ENCODE measurements around the gene NOS1AP. TPM values are rescaled to one million over a fixed set of nuclear protein-coding genes. Genes with fewer than 3 reads are reported as not detected.

NOS1AP gene
- total and polyA plus RNA-seq, 2 experiments from 2014 or later, result 5.8 to 6.6 TPM

GRCh38 chr1:162090378-162090777 lies 20.9 kb downstream of the NOS1AP start:
- no peak overlapping the region for H3K4me3 ChIP-seq
- Mint-ChIP-seq H3K9me3 (no peaks in the 10 kb centered on the region; the same call in 2 of the 3 replicates), H3K4me1 (peaks cover 57% of the 10 kb centered on the region), H3K27ac (no peak overlapping the region), H3K36me3 (ENCODE audit: low read depth) (peaks cover 10% of the 10 kb centered on the region; the same call in 2 of the 3 replicates), H3K4me3 (no peak overlapping the region), H3K27me3 (ENCODE audit: insufficient read depth, low read depth, poor library complexity) (peaks cover 14% of the 10 kb centered on the region)
- H3K4me1 ChIP-seq (ENCODE audit: insufficient read depth), result peaks cover 18% of the 10 kb centered on the region
- TF ChIP-seq JUNB (IDR thresholded peaks at IDR 0.05; ENCODE audit: unreplicated experiment), result no peak
- TF ChIP-seq, protein P1, sequence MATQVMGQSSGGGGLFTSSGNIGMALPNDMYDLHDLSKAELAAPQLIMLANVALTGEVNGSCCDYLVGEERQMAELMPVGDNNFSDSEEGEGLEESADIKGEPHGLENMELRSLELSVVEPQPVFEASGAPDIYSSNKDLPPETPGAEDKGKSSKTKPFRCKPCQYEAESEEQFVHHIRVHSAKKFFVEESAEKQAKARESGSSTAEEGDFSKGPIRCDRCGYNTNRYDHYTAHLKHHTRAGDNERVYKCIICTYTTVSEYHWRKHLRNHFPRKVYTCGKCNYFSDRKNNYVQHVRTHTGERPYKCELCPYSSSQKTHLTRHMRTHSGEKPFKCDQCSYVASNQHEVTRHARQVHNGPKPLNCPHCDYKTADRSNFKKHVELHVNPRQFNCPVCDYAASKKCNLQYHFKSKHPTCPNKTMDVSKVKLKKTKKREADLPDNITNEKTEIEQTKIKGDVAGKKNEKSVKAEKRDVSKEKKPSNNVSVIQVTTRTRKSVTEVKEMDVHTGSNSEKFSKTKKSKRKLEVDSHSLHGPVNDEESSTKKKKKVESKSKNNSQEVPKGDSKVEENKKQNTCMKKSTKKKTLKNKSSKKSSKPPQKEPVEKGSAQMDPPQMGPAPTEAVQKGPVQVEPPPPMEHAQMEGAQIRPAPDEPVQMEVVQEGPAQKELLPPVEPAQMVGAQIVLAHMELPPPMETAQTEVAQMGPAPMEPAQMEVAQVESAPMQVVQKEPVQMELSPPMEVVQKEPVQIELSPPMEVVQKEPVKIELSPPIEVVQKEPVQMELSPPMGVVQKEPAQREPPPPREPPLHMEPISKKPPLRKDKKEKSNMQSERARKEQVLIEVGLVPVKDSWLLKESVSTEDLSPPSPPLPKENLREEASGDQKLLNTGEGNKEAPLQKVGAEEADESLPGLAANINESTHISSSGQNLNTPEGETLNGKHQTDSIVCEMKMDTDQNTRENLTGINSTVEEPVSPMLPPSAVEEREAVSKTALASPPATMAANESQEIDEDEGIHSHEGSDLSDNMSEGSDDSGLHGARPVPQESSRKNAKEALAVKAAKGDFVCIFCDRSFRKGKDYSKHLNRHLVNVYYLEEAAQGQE (IDR thresholded peaks at IDR 0.05; ENCODE audit: unreplicated experiment), result no peak
- TF ChIP-seq, protein P2, sequence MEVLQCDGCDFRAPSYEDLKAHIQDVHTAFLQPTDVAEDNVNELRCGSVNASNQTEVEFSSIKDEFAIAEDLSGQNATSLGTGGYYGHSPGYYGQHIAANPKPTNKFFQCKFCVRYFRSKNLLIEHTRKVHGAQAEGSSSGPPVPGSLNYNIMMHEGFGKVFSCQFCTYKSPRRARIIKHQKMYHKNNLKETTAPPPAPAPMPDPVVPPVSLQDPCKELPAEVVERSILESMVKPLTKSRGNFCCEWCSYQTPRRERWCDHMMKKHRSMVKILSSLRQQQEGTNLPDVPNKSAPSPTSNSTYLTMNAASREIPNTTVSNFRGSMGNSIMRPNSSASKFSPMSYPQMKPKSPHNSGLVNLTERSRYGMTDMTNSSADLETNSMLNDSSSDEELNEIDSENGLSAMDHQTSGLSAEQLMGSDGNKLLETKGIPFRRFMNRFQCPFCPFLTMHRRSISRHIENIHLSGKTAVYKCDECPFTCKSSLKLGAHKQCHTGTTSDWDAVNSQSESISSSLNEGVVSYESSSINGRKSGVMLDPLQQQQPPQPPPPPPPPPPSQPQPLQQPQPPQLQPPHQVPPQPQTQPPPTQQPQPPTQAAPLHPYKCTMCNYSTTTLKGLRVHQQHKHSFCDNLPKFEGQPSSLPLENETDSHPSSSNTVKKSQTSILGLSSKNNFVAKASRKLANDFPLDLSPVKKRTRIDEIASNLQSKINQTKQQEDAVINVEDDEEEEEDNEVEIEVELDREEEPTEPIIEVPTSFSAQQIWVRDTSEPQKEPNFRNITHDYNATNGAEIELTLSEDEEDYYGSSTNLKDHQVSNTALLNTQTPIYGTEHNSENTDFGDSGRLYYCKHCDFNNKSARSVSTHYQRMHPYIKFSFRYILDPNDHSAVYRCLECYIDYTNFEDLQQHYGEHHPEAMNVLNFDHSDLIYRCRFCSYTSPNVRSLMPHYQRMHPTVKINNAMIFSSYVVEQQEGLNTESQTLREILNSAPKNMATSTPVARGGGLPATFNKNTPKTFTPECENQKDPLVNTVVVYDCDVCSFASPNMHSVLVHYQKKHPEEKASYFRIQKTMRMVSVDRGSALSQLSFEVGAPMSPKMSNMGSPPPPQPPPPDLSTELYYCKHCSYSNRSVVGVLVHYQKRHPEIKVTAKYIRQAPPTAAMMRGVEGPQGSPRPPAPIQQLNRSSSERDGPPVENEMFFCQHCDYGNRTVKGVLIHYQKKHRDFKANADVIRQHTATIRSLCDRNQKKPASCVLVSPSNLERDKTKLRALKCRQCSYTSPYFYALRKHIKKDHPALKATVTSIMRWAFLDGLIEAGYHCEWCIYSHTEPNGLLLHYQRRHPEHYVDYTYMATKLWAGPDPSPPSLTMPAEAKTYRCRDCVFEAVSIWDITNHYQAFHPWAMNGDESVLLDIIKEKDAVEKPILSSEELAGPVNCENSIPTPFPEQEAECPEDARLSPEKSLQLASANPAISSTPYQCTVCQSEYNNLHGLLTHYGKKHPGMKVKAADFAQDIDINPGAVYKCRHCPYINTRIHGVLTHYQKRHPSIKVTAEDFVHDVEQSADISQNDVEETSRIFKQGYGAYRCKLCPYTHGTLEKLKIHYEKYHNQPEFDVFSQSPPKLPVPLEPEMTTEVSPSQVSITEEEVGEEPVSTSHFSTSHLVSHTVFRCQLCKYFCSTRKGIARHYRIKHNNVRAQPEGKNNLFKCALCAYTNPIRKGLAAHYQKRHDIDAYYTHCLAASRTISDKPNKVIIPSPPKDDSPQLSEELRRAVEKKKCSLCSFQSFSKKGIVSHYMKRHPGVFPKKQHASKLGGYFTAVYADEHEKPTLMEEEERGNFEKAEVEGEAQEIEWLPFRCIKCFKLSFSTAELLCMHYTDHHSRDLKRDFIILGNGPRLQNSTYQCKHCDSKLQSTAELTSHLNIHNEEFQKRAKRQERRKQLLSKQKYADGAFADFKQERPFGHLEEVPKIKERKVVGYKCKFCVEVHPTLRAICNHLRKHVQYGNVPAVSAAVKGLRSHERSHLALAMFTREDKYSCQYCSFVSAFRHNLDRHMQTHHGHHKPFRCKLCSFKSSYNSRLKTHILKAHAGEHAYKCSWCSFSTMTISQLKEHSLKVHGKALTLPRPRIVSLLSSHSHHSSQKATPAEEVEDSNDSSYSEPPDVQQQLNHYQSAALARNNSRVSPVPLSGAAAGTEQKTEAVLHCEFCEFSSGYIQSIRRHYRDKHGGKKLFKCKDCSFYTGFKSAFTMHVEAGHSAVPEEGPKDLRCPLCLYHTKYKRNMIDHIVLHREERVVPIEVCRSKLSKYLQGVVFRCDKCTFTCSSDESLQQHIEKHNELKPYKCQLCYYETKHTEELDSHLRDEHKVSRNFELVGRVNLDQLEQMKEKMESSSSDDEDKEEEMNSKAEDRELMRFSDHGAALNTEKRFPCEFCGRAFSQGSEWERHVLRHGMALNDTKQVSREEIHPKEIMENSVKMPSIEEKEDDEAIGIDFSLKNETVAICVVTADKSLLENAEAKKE (CRISPR knock-in tag; IDR thresholded peaks at IDR 0.05), result no peak
- TF ChIP-seq EZH2phosphoT487 (IDR thresholded peaks at IDR 0.05; ENCODE audit: unreplicated experiment), result no peak
- no peak for TF ChIP-seq NANOG (IDR thresholded peaks at IDR 0.05; ENCODE audit: borderline replicate concordance)
- TF ChIP-seq, protein P3, sequence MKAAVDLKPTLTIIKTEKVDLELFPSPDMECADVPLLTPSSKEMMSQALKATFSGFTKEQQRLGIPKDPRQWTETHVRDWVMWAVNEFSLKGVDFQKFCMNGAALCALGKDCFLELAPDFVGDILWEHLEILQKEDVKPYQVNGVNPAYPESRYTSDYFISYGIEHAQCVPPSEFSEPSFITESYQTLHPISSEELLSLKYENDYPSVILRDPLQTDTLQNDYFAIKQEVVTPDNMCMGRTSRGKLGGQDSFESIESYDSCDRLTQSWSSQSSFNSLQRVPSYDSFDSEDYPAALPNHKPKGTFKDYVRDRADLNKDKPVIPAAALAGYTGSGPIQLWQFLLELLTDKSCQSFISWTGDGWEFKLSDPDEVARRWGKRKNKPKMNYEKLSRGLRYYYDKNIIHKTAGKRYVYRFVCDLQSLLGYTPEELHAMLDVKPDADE (IDR thresholded peaks at IDR 0.05), result no peak
- TF ChIP-seq, protein P4, sequence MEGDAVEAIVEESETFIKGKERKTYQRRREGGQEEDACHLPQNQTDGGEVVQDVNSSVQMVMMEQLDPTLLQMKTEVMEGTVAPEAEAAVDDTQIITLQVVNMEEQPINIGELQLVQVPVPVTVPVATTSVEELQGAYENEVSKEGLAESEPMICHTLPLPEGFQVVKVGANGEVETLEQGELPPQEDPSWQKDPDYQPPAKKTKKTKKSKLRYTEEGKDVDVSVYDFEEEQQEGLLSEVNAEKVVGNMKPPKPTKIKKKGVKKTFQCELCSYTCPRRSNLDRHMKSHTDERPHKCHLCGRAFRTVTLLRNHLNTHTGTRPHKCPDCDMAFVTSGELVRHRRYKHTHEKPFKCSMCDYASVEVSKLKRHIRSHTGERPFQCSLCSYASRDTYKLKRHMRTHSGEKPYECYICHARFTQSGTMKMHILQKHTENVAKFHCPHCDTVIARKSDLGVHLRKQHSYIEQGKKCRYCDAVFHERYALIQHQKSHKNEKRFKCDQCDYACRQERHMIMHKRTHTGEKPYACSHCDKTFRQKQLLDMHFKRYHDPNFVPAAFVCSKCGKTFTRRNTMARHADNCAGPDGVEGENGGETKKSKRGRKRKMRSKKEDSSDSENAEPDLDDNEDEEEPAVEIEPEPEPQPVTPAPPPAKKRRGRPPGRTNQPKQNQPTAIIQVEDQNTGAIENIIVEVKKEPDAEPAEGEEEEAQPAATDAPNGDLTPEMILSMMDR (conservative IDR thresholded peaks at IDR 0.05; ENCODE audit: low read depth in 2 of 2), result no peak
- TF ChIP-seq EZH2 (IDR thresholded peaks at IDR 0.05; ENCODE audit: low read depth, unreplicated experiment), result no peak
- TF ChIP-seq ZNF331 (CRISPR knock-in tag; IDR thresholded peaks at IDR 0.05; ENCODE audit: low read depth), result no peak
- H3K79me2 ChIP-seq (replicated peaks; ENCODE audit: insufficient read depth), result peaks cover 36% of the 10 kb centered on the region
- no peaks in the 10 kb centered on the region for H3K9me2 ChIP-seq (ENCODE audit: insufficient read depth)
- H4K20me1 ChIP-seq (replicated peaks; ENCODE audit: insufficient read depth), result no peaks in the 10 kb centered on the region; the same call in 1 of the 2 replicates
- H3K27me3 ChIP-seq (ENCODE audit: insufficient read depth), result peaks cover 39% of the 10 kb centered on the region
- no peak overlapping the region for H3K27ac ChIP-seq (ENCODE audit: low read depth)
- no peak overlapping the region for H2AFZ ChIP-seq
- ATAC-seq, result no peak
- no peak for DNase-seq (ENCODE audit: low spot score)
- H3K36me3 ChIP-seq (ENCODE audit: insufficient read depth), result no peaks in the 10 kb centered on the region
- H3F3A ChIP-seq (replicated peaks; ENCODE audit: low read depth), result no peaks in the 10 kb centered on the region
- H3K4me2 ChIP-seq, result no peak overlapping the region
